IPS DF 19.7 (cell line): ENCODE results near the gene PSMD3.

ENCODE experiments used
- DNase-seq: peaks from one replicate; pipeline ENCODE4 v3.0.0-alpha.2; 2013; ENCODE audit warnings: low read depth, low spot score

PSMD3 gene

DNA sequence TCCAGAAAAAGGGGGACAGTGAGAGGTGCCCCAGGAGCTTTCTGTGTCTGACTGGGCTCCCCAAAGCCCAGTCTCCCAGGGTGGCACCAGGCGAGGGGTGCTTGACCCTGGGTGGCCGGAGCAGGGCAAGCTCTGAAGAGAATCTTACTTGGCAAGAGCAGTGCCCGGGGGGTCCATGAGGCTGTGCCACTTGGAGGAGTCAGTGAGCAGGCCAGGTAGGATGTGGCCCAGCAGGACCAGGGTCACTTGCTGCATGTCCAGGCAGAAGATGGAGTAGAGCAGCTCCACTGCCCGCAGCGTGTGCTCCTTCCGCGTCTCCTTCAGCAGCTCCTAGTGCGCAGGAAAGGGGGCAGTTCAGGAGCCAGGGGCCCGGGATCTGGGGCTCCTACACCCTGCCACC, 41.9 kb downstream of the PSMD3 start:
- DNase-seq = no peak

DNA sequence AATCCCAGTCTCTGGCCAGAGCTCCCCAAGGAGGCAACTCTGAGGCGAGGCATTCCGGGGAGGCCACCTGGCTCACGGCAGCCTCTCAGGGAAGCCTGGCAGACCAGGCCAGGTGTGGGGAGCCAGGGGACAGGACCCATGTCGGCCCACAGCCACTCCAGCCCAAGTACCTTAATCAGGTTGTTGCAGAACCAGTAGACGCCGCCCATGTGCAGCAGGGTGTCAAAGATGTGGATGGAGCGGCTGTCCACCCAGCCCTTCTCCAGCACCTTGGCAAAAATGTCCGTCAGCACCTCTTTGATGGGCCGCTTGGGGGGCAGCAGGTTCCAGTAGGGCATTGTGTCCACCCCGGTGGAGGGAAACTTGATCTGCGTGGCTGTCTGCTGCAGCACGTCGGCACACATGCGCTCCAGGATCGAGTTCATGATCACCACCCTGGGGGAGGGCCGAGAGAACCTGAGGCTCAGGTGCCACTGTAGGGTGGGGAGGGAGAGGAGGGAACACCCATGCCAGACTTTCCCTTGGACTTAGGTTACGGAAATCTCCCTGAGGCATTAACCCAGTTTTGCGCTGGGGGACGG, 42.4 kb downstream of the PSMD3 start:
- no peak for DNase-seq

GRCh38 chr17:40023590-40024292, 43.1 kb downstream of the PSMD3 start:
- no peak for DNase-seq

- no peak for DNase-seq
These were observed 44.3 kb downstream of the PSMD3 start for GRCh38 chr17:40024901-40025300.

- no peak for DNase-seq
These were observed 45.0 kb downstream of the PSMD3 start for GRCh38 chr17:40025559-40025958.

- no peak for DNase-seq
These were observed 45.6 kb downstream of the PSMD3 start for GRCh38 chr17:40025991-40026815.

- DNase-seq = peak; percentile 67
These were observed 46.4 kb downstream of the PSMD3 start for GRCh38 chr17:40026816-40027613.

DNA sequence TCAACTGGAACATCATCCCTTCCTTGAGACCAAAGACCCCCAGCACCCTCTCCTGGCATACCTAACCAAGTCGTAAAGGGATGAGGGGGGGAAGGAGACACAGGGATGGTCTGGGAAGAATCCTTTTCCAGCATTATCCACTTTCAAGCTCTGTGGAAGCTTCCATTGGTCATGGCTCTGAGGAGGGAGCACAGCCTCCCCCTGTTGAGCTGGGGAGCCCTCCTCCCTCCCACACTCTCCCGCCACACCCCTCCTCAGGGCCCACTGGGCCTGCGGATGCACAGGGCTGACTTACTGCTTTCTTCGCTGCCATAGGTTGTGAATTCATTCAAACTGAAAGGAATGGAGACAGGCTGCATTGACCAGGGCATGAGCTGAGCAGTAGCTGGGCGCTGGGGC, 47.0 kb downstream of the PSMD3 start:
- no peak for DNase-seq

DNA sequence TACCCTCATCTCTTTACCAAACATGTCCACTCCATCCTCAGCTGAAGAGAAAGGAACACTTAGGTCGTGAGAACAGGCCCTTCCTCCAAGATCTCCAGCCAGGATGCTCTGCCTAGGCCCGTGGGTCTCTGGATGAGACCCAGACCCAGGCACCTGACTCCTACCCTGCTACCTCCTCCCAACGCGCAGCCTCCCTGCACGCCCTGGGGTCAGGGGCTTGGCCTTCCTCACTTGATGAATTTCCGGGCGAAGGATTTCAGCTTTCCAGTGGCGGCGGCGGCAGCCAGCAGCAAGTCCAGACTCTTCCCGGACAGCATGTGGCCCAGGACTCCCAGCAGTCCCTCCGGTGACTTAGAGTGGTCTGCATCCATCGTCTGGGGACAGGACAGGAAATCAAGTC, 48.0 kb downstream of the PSMD3 start:
- no peak for DNase-seq

DNA sequence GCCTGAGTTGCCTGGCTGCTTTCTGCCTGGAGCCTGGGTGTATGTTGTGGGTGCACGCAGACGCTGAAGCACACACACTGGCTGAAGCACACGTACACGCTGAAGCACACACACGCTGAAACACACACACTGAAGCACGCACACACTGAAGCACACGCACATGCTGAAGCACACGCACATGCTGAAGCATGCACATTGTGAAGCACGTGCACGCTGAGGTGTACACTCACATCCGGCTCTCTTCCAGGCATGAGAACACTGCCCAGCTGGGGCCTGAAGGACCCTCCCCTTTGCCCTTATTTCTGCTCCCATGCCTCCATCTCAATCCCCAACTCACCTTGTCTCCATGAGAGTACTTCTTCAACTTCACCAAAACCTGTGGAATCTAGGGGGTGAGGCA, 51.1 kb downstream of the PSMD3 start:
- no peak for DNase-seq

- no peak for DNase-seq
These were observed 52.0 kb downstream of the PSMD3 start for GRCh38 chr17:40032322-40033320.

DNA sequence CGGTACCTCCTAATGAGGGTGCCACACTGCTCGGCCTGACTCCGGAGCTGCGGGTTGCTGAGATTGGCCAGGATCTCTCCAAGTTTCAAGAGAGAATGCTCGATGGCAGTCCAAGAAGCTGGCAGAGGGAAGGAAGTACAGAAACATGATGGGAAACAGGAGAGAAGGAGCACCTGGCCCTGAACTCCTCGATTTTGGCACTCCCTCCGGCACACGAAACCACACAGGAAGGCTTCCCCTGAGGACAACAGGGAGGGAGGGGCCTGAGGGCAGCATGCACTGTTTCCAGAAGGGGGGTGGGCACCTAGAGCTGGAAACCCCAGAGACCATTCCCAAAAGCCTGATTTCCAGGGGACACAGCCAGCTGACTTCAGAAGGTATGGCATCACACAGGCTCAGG, 52.7 kb downstream of the PSMD3 start:
- DNase-seq = no peak

DNA sequence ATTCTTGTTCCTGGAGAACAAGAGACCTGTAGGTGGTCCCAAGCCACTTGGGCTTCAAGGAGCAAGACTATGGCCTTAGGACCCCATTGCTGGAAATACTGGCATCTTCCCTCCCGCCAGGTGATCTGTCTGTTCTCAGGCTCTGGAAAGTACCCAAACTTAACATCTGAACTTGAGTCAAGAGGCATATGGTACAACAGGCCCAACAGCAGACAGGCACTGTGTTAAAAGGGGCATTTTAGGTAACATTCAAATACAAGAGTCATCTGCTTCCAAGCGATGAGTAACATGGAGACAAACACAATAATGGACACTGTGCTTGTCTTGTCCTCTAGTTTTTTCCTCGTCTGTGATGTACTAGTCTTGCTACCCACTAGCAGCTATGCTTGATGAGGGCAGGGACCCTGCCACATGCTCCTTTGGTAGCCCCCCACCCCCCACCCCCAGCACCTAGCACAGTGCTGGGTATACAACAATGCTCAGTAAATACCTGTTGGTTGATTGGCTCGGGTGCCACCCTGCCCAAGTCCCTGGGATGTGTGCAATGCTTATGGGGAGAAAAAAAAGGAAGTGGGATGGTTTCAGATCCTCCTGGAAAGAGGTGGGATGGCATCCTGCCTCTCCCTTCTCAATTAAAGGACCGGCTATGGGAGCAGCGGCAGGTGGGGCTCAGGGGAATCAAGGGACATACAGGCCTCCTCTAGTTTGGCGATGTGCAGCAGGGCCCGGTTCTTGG, 54.0 kb downstream of the PSMD3 start:
- no peak for DNase-seq

- DNase-seq = no peak
These were observed 54.6 kb downstream of the PSMD3 start for GRCh38 chr17:40035162-40035559.

GRCh38 chr17:40038882-40039513, 58.4 kb downstream of the PSMD3 start:
- DNase-seq = no peak

DNA sequence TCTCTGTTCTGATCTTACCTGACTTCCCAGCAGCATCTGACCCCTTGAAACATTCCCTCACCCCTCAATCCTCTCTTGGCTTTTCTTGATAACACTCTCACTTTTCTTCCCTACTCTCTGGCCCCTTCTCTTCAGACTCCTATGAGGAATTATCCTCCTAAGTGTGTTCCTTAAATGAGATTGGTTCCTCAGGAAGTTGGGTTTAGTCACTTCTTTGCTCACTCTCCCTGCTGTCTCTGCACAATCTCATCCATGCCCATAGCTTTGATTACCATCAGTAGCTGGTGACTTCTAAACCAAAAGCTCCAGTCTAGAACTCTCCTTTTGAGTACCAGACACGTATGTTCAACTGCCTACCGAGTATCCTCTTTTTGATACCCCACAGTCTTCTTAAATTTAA, 60.6 kb downstream of the PSMD3 start:
- no peak for DNase-seq
